Epithelial cell of esophagus (primary cell): ENCODE data around the gene TDRD5.
A peak's percentile ranks its signal among the peaks of the same experiment; 100 is the strongest.

Experiments used
- DNase-seq: peaks from one replicate; pipeline ENCODE4 v3.0.0; 2010; ENCODE audit warnings: low read depth
- H3K4me3 ChIP-seq: 2 replicates; pipeline ENCODE4 v1.5.1; 2011; ENCODE audit warnings: mild to moderate bottlenecking, low read length, control low read depth
- CTCF ChIP-seq: IDR thresholded peaks from 2 replicates; pipeline ENCODE4 v1.5.1; 2011; ENCODE audit warnings: low read depth, mild to moderate bottlenecking, low read length, control low read depth, inconsistent platforms; ENCODE audit not compliant: insufficient read depth; ENCODE audit errors: missing control alignments

Gene TDRD5

GRCh38 chr1:179599623-179600249, 8.1 kb downstream of the TDRD5 start:
- TF ChIP-seq CTCF = peak; percentile 55
- H3K4me3 ChIP-seq = no peak overlapping the region
- peak; percentile 60 for DNase-seq

GRCh38 chr1:179601093-179601492, 9.5 kb downstream of the TDRD5 start:
- DNase-seq = no peak
- H3K4me3 ChIP-seq = no peak overlapping the region
- TF ChIP-seq CTCF = no peak

GRCh38 chr1:179612361-179612760, 20.7 kb downstream of the TDRD5 start:
- no peak for DNase-seq
- H3K4me3 ChIP-seq = no peak overlapping the region
- no peak for TF ChIP-seq CTCF

- no peak overlapping the region for H3K4me3 ChIP-seq
- no peak for DNase-seq
- no peak for TF ChIP-seq CTCF
Measured at GRCh38 chr1:179630719-179631118, 39.1 kb downstream of the TDRD5 start.

GRCh38 chr1:179632868-179633267, 41.2 kb downstream of the TDRD5 start:
- DNase-seq = no peak
- no peak overlapping the region for H3K4me3 ChIP-seq

GRCh38 chr1:179637211-179637860, 45.7 kb downstream of the TDRD5 start:
- TF ChIP-seq CTCF = no peak
- DNase-seq = peak; percentile 15

More at GRCh38 chr1:179632868-179633267, 41.2 kb downstream of the TDRD5 start:
- no peak for TF ChIP-seq CTCF

GRCh38 chr1:179661018-179661417, 69.4 kb downstream of the TDRD5 start:
- no peak overlapping the region for H3K4me3 ChIP-seq
- no peak for DNase-seq
- no peak for TF ChIP-seq CTCF

More at GRCh38 chr1:179637211-179637860, 45.7 kb downstream of the TDRD5 start:
- no peak overlapping the region for H3K4me3 ChIP-seq
